ENCODE data around the gene PYGM. TPM values are rescaled to one million over a fixed set of nuclear protein-coding genes. Genes with fewer than 3 reads are reported as not detected.

Gene PYGM
- total and polyA plus RNA-seq, 2 of the 8 experiments (the other 6 are each of a cell fraction or from before 2014, with no cell fraction given), result 9.6 to 10.0 TPM

DNA sequence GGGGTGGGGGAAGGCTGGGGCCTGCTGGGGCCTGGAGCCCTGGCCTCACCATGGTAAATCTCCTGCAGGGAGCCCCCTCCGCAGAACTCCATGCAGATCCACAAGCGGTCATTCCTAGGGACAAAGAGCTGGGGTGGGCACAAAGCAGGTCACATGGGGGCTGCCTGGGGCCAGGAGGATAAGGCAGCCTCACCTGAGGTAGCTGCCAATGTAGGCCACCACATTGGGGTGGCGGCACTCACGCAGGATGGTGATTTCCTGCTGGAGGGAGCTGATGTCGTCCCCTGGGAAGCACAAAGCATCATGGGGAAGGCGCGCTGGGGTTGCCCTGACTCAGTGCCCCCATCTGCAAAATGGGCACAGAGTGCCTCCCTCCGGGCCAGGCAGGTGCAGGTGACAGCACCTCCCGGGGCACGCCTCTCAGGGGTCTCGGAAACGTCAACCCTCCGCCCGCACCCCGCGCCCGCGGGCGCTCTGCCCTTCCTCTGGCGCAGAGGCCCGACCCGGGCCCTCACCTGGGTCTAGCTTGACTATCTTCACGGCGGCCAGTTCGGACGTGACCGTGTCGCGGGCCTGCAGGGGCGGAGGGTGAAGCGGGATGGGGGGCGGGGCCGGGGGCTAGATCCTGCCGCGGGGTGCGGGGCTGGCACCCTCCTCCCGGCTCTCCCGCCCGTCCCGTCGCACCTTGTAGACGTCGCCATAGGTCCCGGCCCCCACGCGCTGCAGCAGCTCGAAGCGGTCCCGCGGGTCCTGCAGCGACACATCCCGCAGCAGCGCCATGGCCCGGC lies 42.8 kb upstream of the PYGM start (continued):
- TF ChIP-seq SUZ12 (IDR thresholded peaks at IDR 0.05; ENCODE audit: low read length) (no peak), RAD21 (IDR thresholded peaks at IDR 0.05 in 1 of 2, conservative IDR thresholded peaks at IDR 0.05 in 1 of 2; ENCODE audit: low read depth in 2 of 2, low read length in 2 of 2) (no peak), GTF2F1 (IDR thresholded peaks at IDR 0.05; ENCODE audit: borderline replicate concordance, low read depth, low read length) (no peak), CBX5 (IDR thresholded peaks at IDR 0.05; ENCODE audit: low read depth, low read length) (no peak), PHF8 (conservative IDR thresholded peaks at IDR 0.05; ENCODE audit: low read depth, low read length) (0 out of 2 replicates have a peak, but pooled peaks have one; percentile 22)
